GM19372 (cell line): Measurements from ENCODE around the gene WNK4.
A peak's percentile ranks its signal among the peaks of the same experiment; 100 is the strongest.

ENCODE experiments used
- ATAC-seq: cut with Tn5 transposase; IDR thresholded peaks from one replicate; pipeline ENCODE4 v1.9.1; 2021; ENCODE audit warnings: mild to moderate bottlenecking, low read depth, moderate library complexity; ENCODE audit not compliant: unreplicated experiment

WNK4 gene

DNA sequence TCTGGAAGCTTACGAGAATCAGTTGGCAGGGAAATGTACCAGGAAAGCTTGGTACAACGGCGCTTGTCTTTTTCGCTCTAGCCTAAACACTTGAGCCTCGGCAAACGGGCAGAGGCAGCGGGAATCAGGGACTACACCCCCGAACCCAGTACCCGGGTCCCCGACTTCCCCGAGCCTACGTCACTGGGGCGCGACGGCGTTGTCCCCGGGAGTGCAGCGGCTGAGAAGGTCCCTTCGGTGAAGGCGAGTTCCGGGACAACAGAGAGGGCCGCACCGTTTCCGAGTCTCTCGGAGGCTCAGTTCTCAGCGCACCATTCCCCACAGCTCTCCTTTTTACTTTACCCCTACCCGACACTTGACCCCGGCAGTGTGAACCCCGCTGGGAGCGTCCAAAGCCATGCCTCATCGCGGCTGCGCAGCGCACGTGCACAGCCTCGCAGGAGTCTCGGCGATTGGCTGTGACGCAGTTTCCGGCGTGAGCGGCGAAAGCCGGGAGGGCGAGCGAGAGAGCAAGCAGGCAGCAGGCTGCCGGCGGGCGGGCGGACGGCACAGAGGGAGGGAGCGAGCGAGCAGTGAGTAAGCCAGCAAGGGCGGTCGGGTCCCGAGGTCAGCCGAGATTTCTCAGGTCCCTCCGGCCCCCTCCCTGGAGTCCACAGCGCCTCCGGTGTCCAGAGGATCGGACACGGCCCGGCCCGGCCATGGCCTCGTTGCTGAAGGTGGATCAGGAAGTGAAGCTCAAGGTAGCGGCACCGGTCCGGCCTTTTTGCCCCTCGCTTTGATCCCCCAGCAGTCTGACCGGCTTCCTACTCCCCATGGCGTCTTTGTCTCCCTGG lies 52.7 kb downstream of the WNK4 start, which contains the start of gene PSME3:
PSME3 (plus strand) TSS at position 464 of the 833 bp plus-strand sequence; CDS start at position 699, 235 bp downstream.
- peak; percentile 78 for ATAC-seq

DNA sequence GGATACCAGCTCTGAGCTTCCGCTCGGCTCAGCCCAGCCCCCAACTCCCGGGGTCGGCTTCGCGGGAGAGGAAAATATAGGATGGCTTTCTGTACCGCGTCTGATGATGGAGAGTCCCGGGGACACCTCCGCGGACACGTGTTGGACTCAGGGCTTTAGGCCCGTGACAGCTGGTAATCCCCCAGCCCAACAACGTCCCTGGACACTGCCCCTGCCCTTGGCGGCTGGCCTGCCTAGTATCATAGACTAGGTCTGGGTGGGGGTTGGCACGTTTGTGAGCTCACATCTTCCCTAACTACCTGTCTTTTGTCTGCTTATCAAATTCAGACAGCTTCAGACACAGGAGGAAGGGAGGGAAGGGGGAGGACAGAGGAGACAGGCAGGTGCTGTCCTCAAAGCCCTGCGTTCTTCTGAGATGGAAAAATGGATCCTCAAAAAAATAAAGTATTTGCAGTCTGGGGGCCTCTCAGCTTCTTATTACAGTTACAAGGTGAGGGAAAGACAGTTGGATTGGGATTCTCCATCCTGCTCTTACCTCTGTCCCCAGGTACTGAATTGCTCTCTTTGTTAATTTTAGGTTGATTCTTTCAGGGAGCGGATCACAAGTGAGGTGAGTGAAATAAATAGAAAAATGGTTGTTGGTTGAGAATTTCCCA lies 53.5 kb downstream of the WNK4 start:
- ATAC-seq, result no peak

DNA sequence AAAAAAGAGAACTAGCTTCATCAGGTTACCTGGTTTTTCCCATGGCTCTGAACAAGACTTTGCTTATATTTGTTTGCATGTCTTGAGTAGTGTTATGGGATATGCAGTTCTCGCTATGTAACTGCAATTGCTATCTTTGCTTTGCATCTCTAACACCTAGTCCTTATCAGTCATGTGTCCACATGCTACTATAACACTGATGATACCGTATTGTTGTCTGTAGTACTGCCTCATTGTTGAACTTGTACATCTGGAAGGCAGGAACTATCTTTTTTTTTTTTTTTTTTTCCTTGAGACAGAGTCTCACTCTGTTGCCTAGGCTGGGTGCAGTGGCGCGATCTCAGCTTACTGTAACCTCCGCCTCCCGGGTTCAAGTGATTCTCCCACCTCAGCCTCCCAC lies 55.3 kb downstream of the WNK4 start:
- ATAC-seq, result no peak

DNA sequence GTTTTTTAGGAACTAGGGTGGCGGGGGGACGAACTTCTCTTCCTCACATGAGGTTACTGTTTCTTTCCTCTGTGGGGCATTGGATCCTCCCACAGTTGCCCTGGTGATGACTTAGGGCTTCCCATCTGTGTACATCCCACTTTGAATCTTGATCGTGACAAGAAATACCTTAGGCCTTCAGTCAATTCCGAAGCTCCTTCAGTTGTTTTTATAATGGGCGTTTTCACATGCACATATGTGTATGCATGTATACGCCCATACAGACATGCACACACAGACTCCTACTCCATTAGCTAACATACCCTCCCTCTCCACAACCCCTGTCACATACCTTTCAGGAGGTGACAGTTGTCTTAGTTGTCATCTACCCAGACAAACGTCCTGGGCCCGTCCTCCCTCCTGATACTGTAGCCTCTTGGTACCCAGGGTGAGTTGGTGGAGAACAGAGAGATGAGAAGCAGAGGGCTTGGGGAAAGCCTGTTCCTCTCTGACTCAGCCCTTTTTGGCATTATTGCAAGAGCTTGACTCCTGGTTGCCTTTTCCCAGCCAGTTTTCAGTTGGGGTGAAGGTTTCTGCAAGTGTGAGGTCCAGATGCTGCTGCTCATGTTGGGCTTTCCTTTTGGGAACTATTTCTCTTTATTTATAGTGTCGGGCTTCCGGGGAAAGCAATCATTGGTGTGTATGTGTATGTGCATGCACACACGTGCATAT lies 61.7 kb downstream of the WNK4 start:
- no peak for ATAC-seq

DNA sequence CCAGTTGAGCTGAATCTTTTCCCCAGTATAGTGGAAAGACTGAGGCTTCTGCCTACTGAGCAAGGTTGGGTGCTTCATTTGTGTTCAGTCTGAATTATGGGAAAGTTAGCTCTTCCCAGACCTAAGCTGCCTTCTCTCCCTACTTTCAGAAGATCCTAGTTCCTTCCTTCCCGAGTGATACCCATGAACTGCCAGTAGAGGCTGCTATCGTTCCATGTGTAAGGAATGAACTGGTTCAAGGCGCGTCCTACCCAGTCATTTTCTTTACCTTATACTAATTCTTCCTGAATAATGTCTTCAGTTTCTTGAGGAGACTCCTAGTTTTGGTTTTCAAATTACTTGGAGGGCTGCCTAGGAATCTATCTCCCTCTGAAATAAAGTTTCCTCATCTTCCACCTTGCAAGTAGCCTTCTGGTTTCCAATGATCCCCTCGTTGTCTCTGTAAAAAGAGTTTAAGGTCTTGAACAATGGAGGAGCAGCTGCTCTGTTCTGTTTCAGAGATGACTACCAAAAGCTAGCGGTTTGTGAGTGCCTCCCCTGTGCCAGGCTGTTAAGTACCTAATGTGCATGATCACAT lies 63.0 kb downstream of the WNK4 start:
- ATAC-seq, result no peak

DNA sequence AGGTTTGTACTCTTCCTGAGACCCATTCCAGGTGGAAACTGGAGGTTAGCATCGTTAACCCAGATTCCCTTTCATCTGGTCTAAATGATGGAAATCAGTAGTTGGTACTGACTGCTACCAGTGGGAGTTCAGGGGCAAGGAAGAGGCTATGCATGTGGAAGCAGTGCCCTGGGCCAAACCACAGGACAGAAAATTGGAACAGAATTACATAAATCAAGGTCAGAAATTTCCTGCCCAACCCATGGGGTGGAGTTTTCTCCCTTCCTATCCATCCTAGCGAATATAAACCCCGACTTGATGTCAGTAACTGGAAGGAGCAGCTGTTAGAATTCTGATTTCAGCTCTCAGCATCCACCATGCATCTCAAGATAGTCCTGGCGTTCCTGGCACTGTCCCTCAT lies 63.9 kb downstream of the WNK4 start, which contains the start of gene AOC2:
AOC2 (plus strand) TSS at position 310 of the 400 bp plus-strand sequence; CDS start at position 357, 47 bp downstream.
- no peak for ATAC-seq

DNA sequence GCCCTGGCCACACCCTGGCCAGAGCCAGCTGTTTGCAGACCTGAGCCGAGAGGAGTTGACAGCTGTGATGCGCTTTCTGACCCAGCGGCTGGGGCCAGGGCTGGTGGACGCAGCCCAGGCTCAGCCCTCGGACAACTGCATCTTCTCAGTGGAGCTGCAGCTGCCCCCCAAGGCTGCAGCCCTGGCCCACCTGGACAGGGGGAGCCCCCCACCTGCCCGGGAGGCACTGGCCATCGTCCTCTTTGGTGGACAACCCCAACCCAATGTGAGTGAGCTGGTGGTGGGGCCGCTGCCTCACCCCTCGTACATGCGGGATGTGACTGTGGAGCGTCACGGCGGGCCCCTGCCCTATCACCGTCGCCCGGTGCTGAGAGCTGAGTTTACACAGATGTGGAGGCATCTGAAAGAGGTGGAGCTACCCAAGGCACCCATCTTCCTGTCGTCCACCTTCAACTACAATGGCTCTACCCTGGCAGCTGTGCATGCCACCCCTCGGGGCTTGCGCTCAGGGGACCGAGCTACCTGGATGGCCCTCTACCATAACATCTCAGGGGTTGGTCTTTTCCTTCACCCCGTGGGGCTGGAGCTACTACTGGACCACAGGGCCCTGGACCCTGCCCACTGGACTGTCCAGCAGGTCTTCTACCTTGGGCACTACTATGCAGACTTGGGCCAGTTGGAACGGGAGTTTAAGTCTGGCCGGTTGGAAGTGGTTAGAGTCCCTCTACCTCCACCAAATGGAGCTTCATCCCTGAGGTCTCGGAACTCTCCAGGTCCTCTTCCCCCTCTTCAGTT lies 64.5 kb downstream of the WNK4 start:
- ATAC-seq, result no peak

DNA sequence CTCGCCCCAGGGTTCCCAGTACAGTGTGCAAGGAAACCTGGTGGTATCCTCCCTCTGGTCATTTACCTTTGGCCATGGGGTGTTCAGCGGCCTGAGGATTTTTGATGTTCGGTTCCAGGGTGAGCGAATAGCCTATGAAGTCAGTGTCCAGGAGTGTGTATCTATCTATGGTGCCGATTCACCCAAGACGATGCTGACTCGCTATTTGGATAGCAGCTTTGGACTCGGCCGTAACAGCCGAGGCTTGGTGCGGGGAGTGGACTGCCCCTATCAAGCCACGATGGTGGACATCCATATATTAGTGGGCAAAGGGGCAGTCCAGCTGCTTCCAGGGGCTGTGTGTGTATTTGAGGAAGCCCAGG lies 65.1 kb downstream of the WNK4 start:
- ATAC-seq, result no peak

DNA sequence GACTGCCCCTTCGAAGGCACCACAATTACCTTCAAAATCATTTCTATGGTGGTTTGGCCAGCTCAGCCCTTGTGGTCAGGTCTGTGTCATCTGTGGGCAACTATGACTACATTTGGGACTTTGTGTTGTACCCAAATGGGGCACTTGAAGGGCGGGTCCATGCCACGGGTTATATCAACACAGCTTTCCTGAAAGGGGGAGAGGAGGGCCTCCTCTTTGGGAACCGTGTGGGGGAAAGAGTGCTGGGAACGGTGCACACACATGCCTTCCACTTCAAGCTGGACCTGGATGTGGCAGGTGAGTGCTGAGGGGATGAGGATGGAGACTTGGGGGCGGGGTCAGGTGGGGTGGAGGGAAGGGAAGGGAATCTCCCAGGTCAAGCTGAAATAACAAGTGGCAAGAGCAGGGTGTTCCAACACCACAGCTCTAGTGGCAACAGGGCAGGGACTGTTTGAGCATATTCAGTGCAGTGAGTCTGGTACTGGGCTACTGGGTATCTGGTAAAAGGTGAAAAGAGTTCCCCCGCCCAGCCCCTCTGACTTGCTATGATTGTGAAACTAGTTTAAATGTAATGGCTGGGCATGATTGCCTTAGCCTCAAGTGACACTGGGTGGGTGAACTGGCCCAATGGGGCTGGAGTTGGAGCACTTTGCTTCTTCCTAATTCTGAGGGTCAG lies 65.6 kb downstream of the WNK4 start:
- no peak for ATAC-seq
